Hematopoietic multipotent progenitor cell treated with erythropoietin and hydrocortisone succinate and interleukin-3 and kit ligand, for 8 days (in vitro differentiated cells): ENCODE data around the gene MAPK11.

ENCODE experiments used
- DNase-seq: peaks from one replicate; pipeline ENCODE4 v3.0.0-alpha.2; 2015

MAPK11 gene

DNA sequence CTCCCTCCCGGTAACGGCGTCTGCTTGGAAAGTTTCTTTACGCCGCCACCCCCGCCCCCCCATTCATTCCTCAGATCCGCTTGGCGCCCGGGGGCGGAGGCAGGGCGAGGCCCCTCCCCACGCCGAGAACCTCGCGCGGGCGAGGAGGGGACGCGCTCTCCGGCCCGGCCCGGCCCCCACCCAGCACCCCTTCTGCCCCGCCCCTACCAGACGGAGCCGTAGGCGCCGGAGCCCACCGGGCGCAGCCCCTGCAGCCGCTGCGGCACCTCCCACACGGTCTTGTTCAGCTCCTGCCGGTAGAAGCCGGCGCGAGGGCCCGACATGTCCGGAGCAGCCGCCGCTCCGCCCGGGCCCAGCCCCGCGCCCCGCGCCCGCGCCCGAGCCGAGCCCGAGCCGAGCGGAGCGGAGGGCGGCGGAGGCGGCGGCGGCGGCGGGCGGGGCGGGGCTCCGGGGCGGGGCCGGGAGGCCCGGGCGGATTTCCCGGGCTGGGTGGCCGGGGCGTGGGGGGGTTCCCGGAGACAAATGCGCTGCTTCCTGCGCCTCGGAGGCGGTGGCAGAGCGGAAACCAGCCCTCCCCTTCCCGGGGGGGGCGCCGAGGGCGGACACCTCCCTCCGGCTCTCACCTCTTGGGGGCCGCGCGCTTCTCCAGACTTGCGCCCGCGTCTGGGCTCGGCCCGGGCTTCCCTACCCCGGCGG is at the start of gene MAPK11:
Gene MAPK11, minus strand, starts transcription at position 411 of the 696 bp plus-strand sequence. Its CDS starts 88 bp downstream, at position 323.
- DNase-seq = no peak

DNA sequence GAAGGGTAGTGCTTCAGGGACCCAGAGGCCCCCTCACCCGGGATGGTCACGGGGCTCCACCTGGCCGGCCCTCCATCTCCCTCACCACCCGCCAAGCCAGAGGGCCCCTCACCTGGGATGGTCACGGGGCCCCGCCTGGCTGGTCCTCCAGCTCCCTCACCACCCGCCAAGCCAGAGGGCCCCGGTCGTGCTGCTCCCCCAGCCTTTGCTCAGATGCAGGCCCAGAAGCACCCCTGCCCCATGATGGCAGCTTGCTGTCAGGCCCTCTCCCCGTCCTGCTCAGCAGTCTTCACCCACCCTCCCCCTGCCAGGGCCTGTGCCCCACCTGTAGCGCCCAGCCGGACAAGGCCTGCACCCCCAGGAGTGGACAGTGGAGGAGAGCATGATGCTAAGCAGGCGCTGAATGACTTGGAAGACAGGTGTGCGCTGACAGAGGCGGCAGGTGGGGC is 49.3 kb upstream of the MAPK11 start:
- no peak for DNase-seq

DNA sequence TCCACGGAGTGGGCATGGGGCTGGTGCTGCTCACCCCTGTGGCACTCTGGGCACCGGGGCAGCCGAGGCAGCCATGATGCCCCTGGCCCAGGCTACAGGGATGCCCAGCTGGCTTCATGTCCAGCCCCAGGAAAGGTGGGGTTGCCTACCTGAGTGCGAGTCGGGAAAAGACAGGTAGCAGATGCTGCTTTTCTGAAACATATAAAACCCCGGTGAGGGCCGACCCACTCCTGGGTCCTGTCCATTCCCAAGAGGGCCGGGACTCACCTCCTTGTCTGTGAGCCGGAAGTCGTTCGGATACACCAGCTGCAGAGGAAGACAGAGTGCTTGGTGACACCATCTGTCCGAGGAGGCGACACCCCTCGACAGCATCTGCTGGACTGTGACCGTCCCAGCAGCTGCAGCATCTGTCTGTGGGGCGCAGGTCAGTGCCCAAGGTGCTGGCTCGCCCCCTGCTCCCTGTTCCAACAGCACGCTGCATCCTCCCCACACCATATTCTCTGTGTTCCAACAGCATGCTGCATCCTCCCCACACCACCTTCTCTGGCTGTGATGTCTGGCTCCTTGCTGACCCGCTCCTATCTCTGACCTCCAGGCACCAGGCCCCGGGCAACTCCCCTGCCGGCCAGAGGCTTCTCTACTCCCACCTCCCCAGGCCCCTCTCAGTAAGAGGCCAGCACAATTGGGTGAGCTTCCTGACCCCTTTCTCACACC is 48.7 kb upstream of the MAPK11 start:
- DNase-seq = no peak

DNA sequence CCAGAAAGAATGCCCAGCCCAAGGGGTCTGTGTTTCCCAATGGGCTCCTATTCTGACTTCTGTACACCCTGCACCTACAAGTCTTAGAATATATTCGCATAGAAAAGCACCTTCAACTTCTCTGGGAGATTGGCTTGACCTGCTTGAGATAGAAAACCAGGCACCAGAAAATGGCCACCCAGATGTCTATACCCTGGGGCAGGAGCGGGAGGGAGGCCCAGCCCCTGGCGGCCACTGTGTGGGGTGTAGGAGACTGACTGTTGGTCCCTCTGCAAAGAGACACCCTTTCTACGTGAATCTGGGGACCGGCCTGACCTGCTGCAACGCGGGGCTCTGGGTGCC is 48.1 kb upstream of the MAPK11 start:
- DNase-seq = no peak

DNA sequence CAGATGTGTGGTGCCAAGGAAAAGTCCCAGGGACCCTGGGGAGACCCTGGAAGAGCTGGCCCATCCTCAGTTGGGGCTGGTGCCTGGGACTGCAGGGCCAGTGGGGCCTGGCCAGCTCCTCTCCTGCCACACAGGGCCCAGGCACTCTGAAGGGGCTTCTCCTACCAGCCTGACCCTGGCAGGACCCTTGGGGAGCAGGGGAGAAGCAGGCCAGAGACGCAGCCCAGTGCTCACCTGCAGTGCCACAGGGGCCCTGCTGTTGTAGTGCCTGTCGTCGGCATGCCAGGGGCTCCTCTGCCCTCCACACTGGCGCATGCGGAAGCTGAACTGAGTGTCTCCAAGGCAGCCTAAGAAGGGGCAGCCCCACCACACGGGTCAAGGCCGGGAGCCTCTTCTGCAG is 47.5 kb upstream of the MAPK11 start:
- no peak for DNase-seq

DNA sequence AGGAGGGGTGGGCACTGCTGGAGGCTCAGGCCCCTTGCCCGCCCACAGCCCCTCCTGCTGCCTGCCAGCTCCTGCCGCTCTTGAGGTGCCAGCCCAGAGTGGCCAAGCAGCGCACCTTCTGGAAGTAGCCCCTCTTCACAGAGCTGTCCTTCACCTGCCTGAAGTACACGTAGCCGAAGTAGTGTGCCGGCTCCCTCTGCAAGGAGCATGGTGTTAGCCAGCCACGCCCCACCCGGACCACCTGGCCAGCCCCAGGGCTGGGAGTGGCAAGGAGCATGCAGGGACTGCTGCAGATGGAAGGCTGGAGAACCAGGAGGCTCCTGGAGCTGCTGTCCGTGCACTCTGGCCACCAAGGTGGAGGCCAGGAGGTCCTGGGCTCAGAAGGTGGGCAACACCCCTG is 47.0 kb upstream of the MAPK11 start:
- DNase-seq = no peak

DNA sequence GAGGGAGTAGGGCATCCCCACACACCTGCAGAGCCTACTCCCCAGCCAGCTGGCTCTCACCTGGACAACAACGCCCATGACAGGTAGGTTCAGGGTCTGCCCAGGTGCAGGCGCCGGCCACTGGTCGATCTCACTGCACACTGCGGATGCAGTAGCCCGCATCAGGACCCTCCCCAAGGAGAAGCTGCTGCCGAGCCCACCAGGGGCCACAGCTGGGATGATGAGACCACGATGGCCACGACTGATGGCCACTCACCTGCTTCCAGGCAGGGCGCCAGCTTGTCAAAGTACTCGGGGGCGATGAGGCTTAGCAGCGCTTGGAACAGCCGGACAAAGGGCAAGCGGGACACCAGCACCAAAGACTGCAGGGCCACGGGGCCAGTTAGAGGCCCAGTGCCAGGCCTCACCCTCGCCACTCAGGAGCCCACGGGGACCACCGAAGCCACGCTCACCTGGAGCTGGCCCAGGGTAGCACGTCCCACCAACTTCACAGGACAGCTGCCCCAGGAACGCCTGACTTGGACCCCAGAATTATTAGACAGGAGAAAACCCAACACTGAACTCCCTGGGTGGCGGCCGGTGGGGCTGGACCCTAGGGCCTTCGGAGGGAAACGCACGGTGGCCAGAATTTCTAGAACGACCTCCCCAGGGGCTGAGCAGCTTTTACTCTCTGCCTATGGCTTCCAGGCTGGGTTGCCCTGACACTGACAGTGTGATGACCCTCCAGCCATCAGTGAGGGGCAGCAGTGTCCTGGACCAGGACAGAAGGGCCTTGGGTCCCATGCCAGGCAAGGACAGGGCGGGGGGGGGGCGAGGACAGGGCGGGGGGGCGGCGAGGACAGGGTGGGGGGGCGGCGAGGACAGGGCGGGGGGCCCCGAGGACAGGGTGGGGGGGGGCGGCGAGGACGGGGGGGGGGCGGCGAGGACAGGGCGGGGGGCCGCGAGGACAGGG is 46.2 kb upstream of the MAPK11 start:
- no peak for DNase-seq

DNA sequence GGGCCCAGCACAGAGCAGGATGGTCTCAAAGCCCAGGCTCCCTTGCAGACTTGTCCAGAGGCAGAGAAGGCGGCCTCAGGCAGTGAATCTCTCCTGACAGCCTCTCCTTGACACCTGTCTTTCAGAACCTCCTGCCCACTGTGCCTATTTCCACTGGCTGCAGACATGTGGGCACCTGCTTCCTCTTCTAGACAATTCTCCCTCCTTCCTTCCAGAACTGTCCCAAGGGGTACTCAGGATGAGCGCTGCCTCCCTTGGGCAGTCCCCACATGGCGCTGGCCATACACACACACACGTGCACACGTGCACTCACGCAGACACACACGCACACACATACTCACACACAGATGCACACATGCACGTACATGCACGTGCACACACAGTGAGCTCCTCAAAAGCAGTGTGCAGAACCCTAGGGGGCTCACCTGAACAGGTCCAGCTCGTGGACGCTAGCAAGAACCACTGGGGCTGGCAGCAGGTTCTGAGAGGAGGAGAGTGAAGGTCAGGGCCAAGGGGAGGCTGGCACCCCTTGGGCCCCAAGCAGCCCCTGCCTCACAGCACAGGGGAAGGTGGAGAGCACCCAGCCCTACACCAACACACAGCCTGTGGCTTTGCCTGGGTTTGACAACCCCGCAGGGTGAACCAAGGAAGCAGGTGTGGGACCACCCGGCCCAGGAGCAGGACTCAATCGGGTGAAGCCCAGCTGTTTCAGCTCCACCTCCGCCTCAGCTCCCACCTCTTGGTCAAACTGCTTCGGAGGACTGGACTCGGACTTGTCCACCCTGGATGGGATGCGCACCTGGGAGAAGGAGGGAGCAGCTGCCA is 45.3 kb upstream of the MAPK11 start:
- no peak for DNase-seq

DNA sequence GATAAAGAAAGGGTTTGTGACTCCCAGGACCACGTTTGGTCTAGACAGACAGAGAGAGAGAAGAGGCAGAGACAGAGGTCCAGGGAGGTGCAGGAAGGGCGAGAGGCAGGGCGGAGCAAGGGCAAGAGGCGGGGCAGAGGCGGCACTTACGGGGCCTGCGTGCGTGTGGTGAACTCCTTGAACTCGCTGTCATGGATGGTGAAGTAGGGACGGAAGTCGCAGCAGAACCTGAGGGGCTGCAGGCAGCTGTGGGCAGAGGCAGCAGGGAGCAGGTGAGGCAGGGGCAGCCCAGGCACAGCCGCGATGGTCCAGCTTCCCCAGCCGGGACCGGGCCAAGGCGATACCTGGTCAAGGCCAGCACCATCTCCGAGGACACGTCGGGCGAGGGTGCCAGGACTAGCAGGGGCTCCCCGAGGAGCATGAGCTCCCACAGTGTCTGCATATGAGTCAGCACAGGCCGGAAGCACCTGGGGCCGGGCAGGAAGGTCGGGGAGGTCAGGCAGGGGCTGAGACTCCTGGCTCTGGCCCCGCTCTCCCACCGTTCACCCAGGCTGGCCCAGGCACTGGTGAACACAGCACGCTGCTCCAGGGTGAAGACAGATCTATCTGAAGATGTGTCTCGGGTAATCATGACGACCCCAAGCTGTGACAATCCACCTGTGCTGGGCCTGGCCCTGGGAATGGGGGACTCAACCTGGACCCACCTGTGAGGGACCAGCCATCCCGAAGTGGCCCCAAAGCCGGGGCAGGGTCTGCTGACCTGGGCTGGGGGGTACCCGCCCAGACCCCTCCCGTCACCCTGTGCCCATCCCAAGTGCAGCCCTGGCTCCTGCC is 44.5 kb upstream of the MAPK11 start:
- DNase-seq = peak; percentile 78

DNA sequence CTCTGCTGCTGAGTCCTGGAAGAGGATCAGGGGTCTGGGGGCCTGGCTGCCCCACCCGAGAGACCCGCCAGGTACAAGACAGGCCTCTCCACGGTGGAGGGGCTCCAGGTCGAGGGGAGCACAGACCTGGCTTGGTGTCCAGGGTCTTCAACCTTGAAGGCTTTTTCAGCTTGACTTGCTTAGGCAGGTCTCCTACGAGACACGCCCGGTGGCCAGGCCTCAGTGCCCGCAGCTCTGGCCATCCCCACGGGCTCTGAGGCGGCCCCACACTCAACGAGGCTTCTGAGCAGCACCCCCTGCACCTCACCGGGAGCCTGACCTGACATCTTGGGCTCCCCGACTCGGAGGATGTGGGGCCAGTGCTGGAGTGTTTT is 43.9 kb upstream of the MAPK11 start:
- no peak for DNase-seq

DNA sequence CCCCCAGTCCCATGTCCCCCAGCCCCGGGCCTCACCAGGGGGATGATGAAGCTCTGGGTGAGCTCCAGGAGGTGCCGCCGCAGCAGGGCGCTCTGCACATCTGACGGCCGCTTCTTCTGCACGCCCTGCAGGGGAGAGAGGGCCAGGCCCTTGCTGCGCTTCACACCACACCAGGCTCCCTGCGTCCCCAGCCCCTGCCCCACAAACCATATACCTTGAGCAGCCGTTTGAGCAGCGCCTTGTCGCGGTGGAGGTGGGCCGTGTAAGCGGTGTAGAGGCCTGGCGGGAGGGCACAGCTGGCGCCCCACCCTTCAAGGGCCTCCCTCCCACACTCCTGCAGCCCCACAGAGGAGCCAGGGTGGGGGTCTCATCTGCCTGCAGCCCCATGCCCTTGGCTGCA is 43.4 kb upstream of the MAPK11 start:
- no peak for DNase-seq

DNA sequence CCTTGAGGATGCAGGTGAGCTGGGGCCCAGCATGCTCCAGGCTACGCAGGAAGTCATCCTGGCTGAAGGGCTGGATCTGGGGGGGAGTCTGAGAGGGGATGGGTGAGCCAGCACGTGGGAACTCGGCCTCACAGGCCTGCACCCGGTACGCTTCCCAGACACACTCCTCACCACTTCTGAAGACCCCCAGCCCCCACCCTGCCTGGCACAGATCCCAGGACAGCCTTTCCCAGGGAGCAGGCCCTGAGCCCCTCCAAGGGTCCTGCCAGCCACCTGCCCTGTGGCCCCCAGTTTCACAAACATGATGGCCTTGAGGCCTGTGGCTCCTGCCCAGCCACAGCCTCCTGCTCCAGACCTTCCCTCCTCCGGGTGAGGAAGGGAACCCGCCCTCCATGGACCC is 42.8 kb upstream of the MAPK11 start:
- no peak for DNase-seq

DNA sequence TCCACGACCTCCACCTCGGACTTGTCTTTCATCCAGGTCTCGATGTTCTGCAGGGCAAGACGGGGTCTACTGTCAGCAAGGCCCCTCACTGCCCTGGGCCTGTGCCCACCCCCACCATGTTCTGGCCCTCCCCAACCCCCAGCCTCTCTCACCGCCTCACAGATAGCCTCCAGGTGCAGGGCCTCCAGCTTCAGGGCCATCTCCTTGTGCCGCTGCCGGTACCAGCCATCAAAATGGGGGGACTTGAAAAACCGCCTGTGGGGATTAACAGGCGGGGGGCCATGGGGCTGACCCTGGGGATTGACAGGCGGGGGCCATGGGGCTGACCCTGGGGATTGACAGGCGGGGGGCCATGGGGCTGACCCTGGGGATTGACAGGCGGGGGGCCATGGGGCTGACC is 42.2 kb upstream of the MAPK11 start:
- DNase-seq = no peak

DNA sequence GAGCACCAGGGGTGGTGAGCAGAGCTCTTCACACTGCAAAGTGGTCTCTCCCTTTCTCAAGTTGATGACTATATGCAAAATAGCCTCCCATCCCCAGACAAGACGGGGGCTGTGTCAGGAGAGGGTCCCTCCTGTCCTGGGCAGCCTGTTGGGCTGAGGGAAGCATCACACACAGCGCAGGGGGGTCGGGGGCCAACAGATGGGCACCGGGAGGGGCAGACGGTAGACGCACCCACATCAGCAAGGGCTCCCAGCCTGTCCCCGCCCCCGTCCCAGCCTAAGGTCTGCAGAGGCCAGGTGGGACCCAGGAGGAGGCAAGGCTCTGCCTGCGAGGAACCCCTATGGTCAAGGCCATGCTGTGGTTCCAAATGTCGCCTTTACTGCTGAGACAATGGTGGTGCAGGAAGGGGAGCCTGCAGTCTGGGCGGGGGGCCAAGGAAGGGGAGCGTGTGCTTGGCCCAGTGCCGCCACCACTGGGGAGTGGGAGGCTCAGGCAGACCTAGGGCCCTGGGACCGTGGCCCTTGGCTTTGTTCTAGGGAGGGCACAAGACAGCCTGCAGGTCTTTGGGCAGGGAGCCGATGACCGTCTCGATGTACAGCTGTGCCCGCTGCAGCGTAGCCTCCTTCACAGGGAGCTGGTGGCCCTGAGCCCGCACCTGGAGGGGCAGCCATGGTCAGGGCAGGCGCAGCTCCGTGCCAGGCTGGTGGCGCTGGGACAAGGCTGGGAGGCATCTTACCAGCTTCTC is 41.6 kb upstream of the MAPK11 start:
- DNase-seq = no peak

DNA sequence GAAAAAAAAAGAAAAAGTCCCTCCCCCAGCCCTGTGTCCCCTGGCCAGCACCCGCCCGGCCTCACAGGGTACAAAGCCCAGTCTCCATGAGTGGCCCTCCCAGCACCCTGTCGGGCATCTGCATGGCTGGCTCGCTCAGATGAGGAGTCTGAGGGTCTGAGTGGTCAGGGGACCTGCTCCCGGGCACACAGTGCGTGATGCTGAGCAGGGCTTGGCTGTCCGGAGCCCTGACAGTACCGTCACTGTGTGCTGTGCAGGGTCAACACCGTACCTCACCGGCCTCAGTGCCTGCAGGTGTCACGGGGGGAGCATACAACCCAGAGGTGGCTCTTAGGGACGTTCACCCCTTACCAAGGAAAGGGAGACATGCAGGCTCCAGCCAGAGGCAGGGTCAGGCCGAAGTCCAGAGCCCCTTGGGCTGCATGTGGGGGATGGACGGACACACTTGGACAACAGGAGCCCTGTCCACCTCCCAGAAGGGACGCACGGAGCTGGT is 40.8 kb upstream of the MAPK11 start:
- no peak for DNase-seq

DNA sequence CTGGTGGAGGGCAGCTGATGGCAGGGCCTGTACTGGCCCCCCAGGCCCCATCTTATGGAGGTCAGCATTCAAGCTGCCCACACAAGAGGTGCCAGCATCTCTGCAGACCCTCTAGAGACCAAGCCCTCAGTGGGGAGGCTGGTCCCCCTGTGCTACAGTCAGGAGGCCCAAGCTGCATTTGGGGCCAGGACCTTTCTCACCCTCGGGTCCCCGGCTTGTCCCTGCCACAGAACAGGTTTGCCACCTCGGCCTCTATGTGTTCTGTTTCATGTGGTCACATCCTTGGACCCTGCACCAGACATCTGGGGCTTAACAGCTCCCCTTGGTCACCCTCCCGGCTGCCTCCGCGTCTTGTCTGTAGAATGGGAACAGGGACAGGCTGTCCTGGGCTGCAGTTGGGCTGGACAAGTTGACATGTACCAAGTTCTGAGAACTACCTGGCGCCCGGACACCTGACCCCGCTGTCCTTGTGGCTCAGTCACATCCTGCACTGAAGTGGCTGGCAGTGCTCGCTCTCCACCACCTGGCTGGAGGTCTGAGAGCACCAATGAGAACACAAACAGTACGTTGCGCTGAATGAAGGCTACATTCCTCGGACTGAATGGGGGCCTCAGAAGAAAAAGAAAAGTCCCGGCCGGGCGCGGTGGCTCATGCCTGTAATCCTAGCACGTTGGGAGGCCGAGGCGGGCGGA is 40.0 kb upstream of the MAPK11 start:
- no peak for DNase-seq

DNA sequence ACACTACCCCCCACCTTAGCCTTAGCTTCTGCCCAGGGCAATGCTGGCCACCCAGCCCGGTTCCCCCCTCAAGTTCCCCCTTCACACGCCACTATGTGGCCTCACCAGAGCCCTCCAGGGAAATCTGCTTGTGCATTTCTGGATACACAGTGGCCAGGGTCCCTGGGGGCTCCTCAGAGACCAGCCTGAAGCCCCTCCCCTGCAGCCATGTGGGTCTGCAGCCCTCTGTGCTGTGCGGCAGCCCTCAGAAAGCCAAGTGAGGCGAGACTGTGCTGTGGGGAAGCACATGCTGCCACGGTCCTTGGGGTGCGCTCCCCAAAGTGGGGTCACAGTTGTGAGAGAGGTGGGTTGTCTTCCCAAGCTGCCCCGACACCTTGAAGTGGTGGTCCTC is 39.4 kb upstream of the MAPK11 start:
- no peak for DNase-seq

DNA sequence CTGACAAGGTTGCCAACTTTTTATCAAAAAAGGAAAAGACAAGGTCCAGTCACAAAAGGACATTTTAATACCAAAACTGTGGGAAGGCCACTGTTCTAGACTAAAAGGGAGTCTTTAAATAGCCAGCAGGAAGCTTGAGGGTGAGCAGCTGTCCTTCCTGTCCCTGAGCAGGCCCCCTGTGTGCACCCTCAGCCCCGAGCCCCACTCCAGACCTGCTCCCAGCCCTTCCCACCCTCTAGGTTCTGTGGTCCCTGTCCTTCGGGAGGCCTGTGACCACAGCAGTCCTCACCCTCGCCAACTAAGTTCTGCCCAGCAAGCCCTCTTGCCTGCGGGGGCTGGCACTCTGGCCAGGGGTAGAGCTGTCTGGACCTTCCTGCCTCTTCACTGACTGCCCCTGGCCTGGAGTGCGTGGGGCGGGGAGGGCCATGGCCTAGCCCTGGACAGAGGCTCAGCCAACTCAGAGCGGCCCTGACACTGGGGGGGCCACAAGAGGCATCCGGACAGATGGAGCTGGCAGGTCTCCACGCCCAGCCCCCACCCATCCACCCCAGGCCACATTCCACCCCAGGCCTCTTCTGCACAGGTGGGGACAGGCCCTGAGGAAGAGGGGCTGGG is 38.9 kb upstream of the MAPK11 start:
- DNase-seq = no peak

DNA sequence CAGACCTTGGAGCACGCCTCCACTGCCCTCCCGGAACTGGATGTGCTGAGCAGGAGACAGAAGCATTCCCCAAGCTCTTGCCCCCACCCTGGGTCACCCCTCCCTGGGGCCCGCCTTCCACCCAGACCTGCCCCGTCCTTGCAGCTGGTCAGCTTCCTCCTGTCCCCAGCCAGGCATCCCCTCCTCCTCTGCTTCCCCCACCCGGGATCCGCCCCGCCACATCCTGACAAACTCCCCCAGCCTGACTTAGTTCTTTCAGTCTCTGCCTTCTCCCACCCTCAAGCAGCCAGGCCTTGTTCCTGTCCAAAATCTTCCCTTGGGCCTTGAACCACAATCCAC is 38.4 kb upstream of the MAPK11 start:
- DNase-seq = no peak
